ENCODE data around the gene RGS19.

The RGS19 gene

DNA sequence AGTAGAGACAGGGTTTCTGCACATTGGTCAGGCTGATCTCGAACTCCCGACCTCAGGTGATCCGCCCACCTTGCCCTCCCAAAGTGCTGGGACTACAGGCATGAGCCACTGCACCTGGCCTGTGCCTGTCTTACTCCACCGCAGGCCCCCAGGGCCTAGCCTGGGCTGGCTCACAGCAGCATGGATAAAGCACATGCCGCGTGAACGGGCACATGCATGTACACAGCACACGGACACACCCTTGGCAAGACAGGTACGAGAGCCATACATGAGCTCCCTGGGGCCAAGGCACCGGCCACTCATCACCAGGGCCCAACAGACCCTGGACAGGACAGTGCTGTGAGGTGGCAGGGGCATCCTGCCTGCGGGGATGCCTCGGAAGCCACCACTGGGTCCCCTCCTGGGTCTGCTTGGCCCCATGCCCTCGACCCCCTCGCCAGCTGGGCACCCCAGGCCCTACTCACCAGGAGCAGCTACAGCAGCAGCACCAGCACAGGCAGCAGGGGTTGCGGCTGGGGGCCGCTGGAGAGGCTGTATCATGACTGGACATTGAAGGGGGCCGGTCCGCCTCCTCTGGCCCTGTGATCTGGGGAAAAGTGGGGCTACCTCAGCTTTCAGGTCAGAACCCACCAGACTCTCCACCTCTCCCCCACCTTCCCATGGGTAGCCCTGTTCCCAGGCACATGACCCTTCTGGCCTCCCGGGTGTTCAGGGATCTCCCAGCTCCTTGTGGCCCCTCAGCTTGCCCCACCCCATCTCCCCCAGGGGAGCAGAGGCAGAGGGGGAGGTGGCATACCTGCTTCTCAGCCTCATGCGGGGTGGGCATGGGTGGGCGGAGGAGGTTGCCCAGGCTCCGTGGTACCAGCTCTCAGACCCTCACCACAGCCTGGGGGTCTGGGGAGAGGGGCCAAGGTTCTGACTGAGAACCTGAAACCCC lies 3.0 kb downstream of the RGS19 start:
- no peak for DNase-seq (ENCODE audit: low spot score)

- no peak for DNase-seq (ENCODE audit: low spot score)
These were observed 3.8 kb downstream of the RGS19 start for GRCh38 chr20:64075556-64075955.

GRCh38 chr20:64074963-64075362 lies 4.4 kb downstream of the RGS19 start:
- no peak for DNase-seq (ENCODE audit: low spot score)

DNA sequence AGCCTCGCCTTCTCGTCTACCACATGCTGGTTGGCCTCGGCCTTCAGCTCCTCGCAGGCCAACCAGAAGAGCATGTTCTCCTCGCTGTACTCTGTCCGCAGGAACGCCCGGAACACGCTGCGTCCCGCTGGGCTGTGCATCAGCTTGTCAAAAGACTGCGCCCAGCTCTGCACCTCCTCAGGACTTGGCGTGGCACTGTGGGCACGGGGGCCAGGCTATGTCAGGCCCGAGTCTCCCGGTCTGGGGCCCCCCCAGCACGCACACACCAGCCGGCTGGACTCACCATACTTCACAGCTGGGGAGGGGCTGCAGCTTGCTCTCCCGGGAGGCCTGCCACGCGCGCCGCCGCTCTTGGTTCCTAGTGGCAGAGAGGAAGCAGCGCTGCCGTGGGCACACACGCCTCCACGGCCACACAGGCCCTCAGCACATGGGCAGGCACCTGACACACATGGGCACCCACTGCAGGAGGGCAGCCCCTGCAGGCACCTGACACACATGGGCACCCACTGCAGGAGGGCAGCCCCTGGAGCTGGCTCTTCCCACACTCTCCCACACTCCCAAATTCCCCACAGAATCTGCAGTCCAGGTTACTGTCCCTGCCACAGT lies 5.0 kb downstream of the RGS19 start:
- DNase-seq (ENCODE audit: low spot score) = no peak

DNA sequence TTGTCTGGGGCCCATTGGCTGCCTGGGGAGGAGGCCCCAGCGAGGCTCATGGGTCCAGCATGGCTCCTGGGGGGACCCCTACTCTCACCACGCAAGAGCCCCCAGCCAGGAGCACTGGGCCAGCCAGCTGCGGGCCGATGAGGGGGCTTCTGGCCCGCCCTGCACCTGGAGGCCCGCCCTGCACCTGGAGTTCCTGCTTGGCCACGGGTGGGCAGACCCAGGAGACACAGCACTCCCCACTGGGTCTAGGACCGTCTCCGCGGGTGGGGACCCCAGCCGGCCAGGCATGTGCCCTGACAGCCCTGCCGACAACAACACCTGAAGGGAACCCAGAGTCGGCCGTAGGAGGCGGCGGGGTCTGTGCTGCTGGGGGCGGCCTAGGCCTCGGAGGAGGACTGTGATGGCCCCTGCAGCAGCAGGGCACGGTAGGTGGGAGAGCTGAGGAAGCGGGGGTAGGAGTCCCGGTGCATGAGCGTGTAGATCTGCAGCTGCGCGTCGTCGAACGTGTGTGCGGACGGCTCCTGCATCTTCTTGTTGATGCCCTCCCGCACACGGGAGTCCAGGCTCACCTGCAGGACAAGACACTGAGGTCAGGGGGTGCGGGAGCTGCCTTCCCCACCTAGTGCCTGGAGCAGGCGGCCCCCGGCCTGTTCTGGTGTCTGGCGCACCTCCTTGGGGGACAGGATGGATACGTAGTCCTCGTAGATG lies 5.7 kb downstream of the RGS19 start:
- no peak for DNase-seq (ENCODE audit: low spot score)

GRCh38 chr20:64072498-64073063 lies 6.7 kb downstream of the RGS19 start:
- no peak for DNase-seq (ENCODE audit: low spot score)

GRCh38 chr20:64071341-64072332 lies 7.7 kb downstream of the RGS19 start:
- no peak for DNase-seq (ENCODE audit: low spot score)

DNA sequence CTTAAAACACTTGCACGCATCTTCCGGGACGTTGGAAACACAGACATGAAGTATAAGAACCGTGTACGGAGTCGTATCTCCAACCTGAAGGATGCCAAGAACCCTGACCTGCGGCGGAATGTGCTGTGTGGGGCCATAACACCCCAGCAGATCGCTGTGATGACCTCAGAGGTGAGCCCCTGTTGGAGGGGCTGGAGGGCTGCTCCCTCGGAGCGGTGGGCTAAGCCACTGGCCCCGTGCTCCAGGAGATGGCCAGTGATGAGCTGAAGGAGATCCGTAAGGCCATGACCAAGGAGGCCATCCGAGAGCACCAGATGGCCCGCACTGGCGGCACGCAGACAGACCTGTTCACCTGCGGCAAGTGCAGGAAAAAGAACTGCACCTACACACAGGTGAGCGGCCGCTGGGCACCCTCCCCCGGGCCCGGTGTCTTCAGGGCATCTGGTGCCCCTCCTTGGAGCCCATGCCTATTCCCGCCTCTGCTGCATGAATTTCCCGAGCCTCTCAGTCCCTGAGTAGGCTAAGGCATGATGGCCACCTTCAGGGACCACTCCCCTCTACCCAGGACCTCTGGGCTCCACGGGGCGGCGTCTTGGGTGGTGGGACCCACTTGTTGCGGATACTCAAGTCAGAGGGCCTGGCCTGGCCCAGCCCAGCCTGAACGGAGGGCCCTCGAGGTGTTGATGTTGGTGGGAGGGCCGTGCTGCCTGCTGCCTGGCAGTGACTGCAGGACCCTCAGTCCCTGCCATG lies 8.9 kb downstream of the RGS19 start:
- DNase-seq (ENCODE audit: low spot score) = no peak

DNA sequence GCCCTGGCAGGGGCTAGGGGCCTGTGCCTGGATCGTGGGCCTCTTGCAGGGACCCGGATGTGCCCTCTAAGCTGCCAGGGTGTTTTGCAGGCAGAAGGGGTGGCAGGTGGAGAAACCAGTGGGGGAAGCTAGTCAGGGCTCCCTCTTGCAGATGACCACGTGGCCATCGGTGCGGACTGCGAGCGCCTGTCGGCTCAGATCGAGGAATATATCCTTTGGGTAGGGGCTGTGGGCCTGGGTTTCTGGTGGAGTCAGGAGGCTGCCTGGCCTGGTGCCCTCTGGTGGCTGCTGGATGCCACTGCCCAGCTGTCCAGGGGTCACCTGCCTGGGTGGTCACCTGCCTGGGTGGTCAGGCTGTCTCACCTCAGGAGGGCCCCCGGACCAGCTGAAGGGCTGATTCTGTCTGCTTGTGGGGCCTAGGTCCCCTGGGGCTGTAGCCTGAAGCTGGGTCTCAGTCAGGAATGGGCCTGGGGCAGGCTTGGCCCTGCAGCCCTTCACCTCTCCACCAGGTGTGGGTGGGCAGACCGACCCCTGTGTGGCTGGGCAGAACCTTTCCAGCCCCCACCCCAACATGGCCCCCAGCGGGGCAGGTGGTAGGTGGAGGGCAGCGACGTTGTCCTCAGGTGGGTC lies 9.6 kb downstream of the RGS19 start:
- DNase-seq (ENCODE audit: low spot score) = no peak

DNA sequence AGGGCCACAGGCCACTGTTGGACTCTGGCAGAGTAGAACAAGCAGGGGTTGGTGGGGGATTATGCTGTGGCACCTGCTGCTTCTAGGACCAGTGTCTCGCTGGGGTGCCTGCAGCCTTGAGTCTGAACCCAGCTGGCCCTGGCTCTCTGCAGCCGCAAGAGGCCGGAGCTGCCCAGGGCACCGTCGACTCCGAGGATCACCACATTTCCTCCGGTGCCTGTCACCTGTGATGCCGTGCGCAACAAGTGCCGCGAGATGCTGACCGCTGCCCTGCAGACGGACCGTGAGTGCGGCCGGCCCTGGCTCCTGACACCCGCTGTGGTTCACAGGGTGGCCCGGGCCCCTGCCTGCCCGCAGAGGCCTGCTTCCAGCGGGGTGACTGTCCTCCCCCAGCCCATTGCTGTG lies 10.1 kb downstream of the RGS19 start:
- no peak for DNase-seq (ENCODE audit: low spot score)

DNA sequence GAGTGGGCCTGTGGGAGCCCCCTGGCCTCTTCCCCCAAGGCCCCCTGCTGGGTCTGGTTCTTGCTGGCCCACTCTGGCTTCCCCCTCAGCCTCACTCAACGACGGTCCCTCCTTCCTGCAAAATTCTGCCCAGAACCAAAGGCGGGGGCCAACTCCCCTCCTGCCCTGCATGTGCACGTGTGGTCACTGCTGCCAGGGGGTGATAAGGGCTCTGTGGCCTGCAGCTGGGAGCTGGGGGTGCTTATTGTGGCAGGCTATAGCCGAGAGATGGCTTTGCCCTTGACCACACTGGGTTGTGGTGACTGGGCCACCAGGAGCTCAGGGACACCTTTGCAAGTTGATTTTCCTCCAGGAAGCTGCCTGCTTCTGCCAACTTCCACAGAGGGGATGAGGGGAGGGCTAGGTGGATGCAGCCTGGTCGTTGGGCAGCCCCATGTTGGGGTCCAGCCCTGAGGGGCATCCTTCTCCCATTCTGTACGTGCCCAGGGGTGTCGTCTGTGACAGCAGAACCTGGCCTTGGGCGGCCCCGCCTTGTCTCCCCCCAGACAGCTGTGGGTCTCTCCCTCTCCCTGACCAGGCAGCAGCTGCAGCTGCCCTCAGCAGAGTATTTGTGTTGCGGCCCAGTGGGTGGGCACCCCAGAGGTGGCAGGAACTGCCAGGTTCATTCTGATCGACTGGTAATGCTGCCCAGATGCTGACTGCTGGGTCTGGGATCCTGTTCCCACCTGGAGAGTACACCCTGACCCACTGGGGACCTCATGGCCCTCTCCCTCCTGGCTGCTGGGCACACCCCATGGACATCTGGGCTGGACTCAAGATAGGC lies 10.7 kb downstream of the RGS19 start:
- no peak for DNase-seq (ENCODE audit: low spot score)

DNA sequence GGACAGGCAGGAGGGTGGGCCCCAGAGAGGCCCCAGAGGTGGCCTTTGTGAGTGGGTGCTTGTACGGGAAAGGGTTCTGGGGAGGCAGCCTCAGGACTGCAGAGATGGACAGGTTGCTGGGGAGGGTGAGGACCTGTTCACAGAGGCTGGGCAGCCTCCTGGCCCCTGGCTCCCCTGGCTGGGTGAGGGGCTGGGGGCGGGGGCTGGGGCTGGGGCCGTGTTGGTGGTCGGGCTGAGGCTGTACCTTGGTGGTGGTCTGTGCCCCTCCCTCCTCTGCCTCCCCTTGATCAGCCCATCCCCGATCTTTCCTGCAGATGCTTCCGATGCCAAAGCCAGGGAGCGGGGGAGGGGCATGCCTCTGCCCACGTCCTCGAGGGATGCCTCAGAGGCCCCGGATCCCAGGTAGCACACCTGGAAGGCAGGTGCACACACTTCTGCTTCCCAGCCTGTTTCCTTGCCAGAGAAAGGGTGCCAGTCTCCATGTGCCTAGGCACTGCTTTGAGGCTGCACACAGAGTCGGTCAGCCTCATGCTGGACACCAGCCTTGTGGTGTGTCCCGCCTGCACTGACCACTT lies 11.5 kb downstream of the RGS19 start:
- no peak for DNase-seq (ENCODE audit: low spot score)

DNA sequence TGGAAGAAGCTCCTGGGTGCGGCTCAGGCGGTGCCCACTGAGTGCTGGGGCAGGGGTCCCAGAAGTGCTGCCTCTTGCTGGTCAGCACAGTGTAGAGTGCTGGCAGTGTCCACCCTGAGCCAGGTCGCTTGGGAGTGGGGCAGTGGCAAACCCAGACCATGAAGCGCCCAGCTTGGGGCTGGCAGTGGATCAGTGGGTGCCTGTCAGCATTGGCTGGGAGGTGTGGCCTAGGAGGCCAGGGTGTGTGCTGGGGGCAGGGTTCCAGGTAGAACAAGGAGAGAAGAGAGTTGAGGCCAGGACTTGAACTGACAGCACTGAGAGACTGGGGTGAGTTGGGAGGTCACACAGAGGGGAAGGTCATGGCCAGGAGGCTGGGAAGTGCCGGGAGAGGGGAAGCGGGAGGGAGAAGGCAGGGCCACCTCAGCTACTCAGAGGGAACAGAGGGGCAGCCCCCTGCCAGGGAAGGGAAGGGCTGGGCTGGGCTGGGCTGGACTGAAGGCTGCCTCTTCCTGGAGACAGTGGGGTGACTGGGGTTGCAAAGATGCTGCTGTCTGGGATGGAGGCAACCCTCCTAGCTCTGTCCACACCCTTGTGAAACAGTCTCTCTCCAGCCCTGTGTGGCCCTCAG lies 12.2 kb downstream of the RGS19 start:
- no peak for DNase-seq (ENCODE audit: low spot score)

DNA sequence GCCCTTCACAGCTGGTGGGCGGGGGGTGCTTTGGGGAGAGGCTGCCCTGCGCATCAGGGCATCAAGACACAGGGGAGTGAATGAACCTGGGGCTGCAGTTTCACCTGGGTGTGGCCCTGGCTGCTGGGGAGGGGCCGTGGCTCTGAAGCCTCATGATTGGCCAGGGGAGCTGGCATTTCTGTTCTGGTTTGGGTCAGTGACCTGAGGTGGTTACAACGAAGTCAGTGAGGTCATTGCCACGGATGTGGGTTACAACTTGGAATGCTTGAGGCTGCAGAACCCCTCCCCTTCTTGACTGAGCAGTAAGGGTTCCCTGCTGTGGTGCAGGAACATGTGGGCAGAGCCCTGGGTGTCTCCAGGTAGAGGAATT lies 13.4 kb downstream of the RGS19 start:
- DNase-seq (ENCODE audit: low spot score) = no peak

DNA sequence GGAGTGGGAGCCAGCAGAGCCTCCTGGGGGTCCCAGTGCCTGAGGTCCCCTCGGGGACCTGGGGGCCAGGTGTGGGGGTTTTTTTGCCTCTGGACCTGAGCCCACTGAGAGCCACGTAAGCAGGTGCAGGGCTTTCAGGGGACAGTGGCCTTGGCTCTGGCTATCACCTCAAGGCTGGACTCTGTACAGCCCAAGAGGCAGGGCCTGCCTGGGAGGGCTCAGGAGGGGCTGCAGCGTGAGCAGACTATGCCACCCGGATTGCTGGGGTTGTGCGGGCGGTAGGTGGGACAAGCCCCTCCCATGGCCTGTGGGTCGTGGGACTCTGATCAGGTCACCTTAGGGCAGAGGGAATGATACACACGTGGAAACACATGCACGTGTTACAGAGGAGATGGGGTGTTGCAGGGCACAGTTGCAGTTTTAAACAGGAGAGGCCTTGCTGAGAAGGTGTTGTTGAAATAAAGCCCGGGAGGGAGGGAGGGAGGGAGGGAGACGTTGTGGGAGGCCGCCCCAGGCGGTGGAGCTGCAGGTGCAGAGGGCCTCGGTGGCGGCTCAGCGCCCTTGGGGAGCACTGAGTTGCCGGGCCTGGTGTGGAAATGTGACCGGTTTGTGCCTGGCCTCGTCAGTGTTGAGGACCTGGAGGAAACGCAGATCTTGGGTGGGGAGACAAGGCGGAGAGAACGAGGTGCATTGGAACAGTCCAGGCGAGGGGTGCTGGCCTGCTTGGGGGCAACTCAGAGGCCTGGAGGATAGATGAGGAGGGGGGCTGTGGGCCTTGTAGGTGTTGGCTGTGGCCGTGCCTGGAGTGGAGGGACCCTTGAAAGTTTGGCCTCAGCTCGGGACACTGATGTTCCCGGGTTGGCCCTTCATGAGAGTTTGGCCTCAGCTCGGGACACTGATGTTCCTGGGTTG lies 14.0 kb downstream of the RGS19 start:
- DNase-seq (ENCODE audit: low spot score) = no peak

- no peak for DNase-seq (ENCODE audit: low spot score)
These were observed 15.1 kb downstream of the RGS19 start for GRCh38 chr20:64064145-64064698.
